Measurements from ENCODE around the gene RIMKLA. TPM values are rescaled to one million over a fixed set of nuclear protein-coding genes. Genes with fewer than 3 reads are reported as not detected.
A peak's percentile ranks its signal among the peaks of the same experiment; 100 is the strongest.

Gene RIMKLA
- total and polyA plus RNA-seq, 2 of the 13 experiments (the other 11 are each of a cell fraction or from before 2014, with no cell fraction given), result 2.5 to 3.8 TPM

DNA sequence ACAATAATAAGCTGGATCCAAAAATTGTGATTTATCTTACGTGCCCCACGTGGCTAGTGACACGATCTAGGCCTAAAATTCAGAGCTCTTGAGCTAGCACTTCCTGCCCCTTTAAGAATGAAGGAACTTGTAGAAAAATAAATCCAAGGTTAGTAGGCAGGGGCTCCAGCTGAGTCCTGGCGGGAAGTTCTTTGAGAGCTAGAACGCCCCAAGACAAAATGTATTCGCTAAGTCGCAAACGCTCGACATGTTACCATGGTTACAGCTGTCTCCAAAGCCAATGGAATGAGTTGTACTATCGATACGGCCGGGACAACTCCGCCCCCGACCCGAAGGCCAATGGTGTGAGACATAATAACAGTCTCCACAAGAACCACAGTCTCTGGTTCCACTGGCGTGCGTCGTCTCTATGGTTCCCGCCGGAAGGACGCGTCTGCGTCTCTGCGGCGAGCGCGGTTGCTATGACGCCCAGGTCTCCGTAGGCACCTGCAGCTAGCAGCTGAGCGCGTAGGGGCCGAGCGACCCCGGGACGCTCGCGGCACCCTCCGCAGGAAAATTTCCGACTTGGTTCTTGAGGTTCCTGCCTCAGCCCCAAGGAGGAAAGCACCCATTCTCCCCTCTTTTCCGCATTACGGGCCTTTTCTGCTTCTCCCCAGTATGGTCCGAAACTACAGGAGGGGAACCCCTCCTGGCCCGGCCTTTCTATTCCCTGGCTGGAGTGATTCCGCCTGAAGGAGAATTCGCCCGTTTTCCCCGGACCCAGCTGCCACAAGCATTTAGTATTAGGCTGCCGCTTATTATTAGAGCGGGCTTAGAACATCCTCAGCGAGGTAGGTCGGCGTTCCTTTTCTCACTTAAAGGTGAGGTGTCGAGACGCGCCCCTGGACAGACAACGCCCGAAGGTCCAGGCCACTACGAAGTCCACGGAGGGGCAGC lies 82.5 kb downstream of the RIMKLA start, which contains the start of gene CCDC30 (continued):
- TF ChIP-seq, protein P1, sequence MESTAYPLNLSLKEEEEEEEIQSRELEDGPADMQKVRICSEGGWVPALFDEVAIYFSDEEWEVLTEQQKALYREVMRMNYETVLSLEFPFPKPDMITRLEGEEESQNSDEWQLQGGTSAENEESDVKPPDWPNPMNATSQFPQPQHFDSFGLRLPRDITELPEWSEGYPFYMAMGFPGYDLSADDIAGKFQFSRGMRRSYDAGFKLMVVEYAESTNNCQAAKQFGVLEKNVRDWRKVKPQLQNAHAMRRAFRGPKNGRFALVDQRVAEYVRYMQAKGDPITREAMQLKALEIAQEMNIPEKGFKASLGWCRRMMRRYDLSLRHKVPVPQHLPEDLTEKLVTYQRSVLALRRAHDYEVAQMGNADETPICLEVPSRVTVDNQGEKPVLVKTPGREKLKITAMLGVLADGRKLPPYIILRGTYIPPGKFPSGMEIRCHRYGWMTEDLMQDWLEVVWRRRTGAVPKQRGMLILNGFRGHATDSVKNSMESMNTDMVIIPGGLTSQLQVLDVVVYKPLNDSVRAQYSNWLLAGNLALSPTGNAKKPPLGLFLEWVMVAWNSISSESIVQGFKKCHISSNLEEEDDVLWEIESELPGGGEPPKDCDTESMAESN (CRISPR knock-in tag; conservative IDR thresholded peaks at IDR 0.05), result no peak
- TF ChIP-seq, protein P2, sequence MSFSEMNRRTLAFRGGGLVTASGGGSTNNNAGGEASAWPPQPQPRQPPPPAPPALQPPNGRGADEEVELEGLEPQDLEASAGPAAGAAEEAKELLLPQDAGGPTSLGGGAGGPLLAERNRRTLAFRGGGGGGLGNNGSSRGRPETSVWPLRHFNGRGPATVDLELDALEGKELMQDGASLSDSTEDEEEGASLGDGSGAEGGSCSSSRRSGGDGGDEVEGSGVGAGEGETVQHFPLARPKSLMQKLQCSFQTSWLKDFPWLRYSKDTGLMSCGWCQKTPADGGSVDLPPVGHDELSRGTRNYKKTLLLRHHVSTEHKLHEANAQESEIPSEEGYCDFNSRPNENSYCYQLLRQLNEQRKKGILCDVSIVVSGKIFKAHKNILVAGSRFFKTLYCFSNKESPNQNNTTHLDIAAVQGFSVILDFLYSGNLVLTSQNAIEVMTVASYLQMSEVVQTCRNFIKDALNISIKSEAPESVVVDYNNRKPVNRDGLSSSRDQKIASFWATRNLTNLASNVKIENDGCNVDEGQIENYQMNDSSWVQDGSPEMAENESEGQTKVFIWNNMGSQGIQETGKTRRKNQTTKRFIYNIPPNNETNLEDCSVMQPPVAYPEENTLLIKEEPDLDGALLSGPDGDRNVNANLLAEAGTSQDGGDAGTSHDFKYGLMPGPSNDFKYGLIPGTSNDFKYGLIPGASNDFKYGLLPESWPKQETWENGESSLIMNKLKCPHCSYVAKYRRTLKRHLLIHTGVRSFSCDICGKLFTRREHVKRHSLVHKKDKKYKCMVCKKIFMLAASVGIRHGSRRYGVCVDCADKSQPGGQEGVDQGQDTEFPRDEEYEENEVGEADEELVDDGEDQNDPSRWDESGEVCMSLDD (CRISPR knock-in tag; IDR thresholded peaks at IDR 0.05; ENCODE audit: borderline replicate concordance), result no peak
- no peak for TF ChIP-seq TSC22D2 (CRISPR knock-in tag; IDR thresholded peaks at IDR 0.05; ENCODE audit: borderline replicate concordance)
- no peak for TF ChIP-seq ZNF224 (CRISPR knock-in tag; IDR thresholded peaks at IDR 0.05)
- TF ChIP-seq KLF16 (CRISPR knock-in tag; IDR thresholded peaks at IDR 0.05), result peak in 1 of 2 experiments; percentile 49; a peak in 1 of 4 replicates
- no peak for TF ChIP-seq MTA3 (CRISPR knock-in tag; IDR thresholded peaks at IDR 0.05)
- no peak for TF ChIP-seq MIER2 (CRISPR knock-in tag; IDR thresholded peaks at IDR 0.05)
- no peak for TF ChIP-seq STAG1 (CRISPR knock-in tag; IDR thresholded peaks at IDR 0.05)
- no peak for TF ChIP-seq TEAD2 (CRISPR knock-in tag; IDR thresholded peaks at IDR 0.05)
- TF ChIP-seq, protein P3, sequence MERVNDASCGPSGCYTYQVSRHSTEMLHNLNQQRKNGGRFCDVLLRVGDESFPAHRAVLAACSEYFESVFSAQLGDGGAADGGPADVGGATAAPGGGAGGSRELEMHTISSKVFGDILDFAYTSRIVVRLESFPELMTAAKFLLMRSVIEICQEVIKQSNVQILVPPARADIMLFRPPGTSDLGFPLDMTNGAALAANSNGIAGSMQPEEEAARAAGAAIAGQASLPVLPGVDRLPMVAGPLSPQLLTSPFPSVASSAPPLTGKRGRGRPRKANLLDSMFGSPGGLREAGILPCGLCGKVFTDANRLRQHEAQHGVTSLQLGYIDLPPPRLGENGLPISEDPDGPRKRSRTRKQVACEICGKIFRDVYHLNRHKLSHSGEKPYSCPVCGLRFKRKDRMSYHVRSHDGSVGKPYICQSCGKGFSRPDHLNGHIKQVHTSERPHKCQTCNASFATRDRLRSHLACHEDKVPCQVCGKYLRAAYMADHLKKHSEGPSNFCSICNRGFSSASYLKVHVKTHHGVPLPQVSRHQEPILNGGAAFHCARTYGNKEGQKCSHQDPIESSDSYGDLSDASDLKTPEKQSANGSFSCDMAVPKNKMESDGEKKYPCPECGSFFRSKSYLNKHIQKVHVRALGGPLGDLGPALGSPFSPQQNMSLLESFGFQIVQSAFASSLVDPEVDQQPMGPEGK (CRISPR knock-in tag; IDR thresholded peaks at IDR 0.05), result no peak
- TF ChIP-seq XBP1 (CRISPR knock-in tag; IDR thresholded peaks at IDR 0.05), result peak; percentile 14; the same call in 1 of the 2 replicates
- no peak for TF ChIP-seq CHD4 (IDR thresholded peaks at IDR 0.05; ENCODE audit: borderline replicate concordance, low read length)
- TF ChIP-seq IRX3 (CRISPR knock-in tag; IDR thresholded peaks at IDR 0.05; ENCODE audit: borderline replicate concordance, low read depth), result no peak
- TF ChIP-seq EP300 (IDR thresholded peaks at IDR 0.05; ENCODE audit: low read depth in 2 of 2, low read length in 2 of 2), result no peak
- TF ChIP-seq EP300 (CRISPR knock-in tag; IDR thresholded peaks at IDR 0.05; ENCODE audit: borderline replicate concordance), result no peak
- TF ChIP-seq FOXC1 (CRISPR knock-in tag; IDR thresholded peaks at IDR 0.05; ENCODE audit: borderline replicate concordance), result no peak
- no peak for TF ChIP-seq ZNF567 (CRISPR knock-in tag; IDR thresholded peaks at IDR 0.05; ENCODE audit: borderline replicate concordance)
- TF ChIP-seq ZSCAN22 (CRISPR knock-in tag; IDR thresholded peaks at IDR 0.05), result no peak
- TF ChIP-seq, protein P4, sequence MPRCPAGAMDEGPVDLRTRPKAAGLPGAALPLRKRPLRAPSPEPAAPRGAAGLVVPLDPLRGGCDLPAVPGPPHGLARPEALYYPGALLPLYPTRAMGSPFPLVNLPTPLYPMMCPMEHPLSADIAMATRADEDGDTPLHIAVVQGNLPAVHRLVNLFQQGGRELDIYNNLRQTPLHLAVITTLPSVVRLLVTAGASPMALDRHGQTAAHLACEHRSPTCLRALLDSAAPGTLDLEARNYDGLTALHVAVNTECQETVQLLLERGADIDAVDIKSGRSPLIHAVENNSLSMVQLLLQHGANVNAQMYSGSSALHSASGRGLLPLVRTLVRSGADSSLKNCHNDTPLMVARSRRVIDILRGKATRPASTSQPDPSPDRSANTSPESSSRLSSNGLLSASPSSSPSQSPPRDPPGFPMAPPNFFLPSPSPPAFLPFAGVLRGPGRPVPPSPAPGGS (CRISPR knock-in tag; IDR thresholded peaks at IDR 0.05), result no peak
- TF ChIP-seq KLF12 (CRISPR knock-in tag; IDR thresholded peaks at IDR 0.05; ENCODE audit: borderline replicate concordance), result 0 out of 2 replicates have a peak, but pooled peaks have one; percentile 40
- no peak for TF ChIP-seq KLF6 (CRISPR knock-in tag; IDR thresholded peaks at IDR 0.05)

All from HepG2 (cell line).